WI38 (cell line): ENCODE data around the gene F3.

Experiments
- H3K4me3 ChIP-seq: 2 replicates; pipeline ENCODE4 v1.5.1; 2011; ENCODE audit warnings: low read depth, mild to moderate bottlenecking, control low read depth, low read length
- TF ChIP-seq, protein P1 (sequence below): IDR thresholded peaks from 2 replicates; pipeline ENCODE4 v1.5.1; 2012; ENCODE audit warnings: low read depth, mild to moderate bottlenecking, control low read depth, low read length

F3 gene

DNA sequence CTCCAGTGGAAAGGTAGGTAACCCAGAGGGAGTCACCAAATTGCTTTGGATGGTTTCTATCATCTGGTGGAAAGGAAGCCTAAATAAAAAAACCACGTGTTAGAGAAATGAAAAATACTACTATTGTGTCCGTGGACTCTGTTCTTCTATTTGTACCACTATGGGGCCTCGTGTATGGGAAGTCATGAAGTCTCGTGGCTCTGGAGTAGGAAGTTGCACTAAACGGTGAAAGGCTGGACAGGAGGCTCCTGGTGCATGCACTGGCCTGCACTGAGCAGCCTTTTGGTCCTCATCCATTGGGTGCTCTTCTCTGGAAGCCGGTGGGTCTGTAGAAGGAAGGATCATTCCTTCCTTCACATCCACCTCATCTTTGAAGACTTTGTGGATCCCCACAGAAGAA is 17.0 kb downstream of the F3 start:
- TF ChIP-seq, protein P1, sequence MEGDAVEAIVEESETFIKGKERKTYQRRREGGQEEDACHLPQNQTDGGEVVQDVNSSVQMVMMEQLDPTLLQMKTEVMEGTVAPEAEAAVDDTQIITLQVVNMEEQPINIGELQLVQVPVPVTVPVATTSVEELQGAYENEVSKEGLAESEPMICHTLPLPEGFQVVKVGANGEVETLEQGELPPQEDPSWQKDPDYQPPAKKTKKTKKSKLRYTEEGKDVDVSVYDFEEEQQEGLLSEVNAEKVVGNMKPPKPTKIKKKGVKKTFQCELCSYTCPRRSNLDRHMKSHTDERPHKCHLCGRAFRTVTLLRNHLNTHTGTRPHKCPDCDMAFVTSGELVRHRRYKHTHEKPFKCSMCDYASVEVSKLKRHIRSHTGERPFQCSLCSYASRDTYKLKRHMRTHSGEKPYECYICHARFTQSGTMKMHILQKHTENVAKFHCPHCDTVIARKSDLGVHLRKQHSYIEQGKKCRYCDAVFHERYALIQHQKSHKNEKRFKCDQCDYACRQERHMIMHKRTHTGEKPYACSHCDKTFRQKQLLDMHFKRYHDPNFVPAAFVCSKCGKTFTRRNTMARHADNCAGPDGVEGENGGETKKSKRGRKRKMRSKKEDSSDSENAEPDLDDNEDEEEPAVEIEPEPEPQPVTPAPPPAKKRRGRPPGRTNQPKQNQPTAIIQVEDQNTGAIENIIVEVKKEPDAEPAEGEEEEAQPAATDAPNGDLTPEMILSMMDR = no peak
- no peak overlapping the region for H3K4me3 ChIP-seq

DNA sequence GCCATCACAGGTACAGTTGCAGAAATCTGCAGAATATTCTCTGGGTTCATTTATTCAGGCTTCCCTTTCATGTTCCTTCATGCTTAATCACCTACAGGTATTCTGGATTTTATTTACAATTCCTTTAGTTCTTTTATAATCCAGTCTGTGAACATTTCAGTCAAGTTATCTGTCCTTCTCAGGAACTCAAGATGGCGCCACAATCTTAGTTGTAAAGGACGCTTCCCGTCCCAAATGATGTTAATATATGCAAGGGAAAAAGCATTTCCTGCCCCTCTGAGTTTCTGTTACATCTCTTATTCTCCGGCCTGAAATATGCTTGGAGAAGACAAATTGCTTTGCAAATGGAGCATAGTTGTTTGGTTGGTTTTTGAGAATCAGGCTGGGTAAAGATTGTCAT is 19.3 kb downstream of the F3 start:
- TF ChIP-seq, protein P1 = no peak
- H3K4me3 ChIP-seq = no peak overlapping the region

DNA sequence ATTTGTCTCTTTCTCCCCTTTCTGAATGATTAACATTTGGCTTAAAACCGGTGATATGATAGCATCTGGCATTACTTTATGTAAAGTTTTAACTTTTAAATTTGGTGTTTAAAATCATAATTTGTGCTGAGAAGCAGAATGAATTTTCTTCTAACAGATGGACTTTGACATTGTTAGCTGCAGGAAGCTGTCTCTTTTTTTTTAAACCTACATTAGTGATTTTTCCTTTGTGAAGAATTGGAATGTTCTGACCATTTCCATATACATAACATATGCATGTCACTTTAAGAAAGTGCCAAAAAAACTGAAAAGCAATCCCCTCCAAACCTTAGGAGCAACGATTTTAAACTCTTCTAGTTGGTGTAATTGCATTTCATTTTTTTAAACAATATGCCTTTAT is 22.2 kb downstream of the F3 start:
- TF ChIP-seq, protein P1 = no peak
- no peak overlapping the region for H3K4me3 ChIP-seq

DNA sequence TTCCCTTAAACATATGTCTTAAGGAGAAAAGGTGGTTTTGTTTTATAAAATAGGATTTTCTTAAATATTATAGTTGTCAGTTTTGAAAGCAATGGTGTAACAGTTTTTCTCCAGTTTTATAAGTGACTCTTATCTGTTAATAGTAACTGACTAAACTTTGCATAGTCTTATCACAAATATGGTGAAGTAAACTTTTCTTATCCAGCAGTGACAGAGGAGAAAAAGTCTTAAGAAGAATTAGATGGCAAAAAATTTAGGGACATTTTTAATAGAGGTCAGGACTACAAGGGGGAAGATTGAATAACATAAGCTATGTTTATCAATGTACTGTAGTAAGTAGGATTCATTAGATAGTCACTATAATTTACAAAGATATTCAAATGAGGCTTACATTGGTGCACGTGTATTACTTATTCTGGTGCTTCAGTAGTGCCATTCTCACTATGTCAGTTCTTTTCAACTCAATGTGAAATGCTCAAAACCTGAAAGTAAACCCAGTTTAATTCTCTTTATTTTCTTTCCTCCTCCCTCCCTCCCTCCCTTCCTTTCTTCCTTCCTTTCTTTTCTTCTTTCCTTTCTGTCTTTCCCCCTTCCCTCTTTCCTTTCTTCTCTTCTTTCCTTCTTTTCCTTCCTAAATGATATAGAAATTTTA is 26.1 kb downstream of the F3 start:
- TF ChIP-seq, protein P1 = no peak
- H3K4me3 ChIP-seq = no peak overlapping the region

DNA sequence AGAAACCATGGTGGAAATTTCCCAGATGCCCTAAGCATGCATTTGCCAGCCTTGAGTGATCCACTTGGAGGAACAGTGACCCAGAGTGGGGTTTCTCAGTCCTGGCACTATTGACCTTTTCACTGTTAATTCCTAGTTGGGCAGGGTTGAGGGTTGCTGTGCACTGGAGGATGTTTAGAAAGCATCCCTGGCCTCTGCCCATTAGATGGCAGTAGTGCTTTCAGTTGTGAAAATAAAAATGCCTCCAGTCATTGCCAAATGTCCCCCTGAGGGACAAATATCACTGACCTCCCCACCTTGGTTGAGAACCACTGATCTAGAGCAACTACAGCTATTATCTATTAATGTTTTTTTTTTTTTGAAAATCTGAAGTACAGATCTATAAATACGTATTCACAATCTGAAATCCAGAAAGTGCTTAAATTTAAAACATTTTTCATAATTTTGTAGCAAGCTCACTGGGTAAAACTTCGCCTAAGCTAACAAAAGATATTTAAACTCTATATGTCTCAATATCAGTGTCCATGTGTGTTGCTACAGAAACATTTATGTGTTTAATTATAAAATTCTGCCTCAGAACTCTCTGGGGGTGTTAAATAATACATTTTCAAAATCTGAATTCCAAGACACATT is 27.3 kb downstream of the F3 start:
- no peak overlapping the region for H3K4me3 ChIP-seq
- TF ChIP-seq, protein P1 = peak; percentile 75

DNA sequence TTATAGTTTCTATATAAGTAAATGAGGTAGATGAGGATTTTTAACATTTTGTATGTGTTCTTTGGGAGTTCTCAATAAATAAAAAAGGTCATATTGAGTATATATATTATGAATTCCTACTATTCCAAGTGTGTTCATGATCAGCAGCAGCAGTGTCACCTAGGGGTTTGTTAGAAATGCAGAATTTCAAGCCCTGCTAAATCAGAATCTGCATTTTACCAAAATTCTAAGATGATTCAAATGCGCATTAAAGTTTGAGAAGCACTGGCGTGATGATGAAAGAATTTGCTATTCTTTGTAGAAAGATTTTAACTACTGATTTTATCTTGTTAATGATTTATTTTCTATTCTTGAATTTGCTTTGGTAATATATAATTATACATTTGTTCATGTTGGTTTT is 28.7 kb downstream of the F3 start:
- TF ChIP-seq, protein P1 = no peak
- H3K4me3 ChIP-seq = no peak overlapping the region

DNA sequence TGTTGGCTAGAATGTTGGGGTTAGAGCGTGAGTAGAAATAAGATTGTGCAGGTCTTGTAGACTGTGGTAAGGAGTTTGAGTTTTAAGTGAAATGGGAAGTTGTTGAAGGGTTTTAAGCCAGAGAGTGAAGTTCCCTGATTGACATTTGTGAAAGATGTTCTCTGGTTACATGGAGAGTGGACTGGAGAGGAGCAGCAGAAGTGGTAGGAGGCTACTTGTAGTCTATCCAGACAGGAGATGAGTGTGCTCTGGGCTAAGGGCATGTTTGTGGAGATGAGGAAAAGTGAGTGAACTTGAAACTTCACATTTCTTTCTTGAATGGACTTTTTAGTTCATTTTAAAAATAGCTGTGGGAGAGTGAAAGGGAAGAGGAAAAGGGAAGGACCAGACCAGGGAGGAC is 37.0 kb downstream of the F3 start:
- no peak overlapping the region for H3K4me3 ChIP-seq
- TF ChIP-seq, protein P1 = no peak
